ENCODE results near the gene FBXO15.

DNA sequence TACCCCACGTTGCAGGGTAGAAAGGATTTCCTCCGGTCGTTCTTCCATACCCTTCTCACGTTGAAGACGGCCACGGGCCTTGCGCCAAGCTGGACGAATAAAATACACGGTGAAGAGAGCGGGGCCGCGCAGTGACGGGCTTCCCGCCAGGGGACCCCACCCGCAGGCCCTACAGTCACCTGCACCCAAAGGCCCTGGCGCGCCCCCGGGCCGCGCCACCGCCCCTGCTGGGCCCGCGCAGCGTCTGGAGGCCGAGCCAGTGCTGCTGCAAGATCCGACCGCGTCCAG is 199 bp downstream of the FBXO15 start:
- TF ChIP-seq, protein P1, sequence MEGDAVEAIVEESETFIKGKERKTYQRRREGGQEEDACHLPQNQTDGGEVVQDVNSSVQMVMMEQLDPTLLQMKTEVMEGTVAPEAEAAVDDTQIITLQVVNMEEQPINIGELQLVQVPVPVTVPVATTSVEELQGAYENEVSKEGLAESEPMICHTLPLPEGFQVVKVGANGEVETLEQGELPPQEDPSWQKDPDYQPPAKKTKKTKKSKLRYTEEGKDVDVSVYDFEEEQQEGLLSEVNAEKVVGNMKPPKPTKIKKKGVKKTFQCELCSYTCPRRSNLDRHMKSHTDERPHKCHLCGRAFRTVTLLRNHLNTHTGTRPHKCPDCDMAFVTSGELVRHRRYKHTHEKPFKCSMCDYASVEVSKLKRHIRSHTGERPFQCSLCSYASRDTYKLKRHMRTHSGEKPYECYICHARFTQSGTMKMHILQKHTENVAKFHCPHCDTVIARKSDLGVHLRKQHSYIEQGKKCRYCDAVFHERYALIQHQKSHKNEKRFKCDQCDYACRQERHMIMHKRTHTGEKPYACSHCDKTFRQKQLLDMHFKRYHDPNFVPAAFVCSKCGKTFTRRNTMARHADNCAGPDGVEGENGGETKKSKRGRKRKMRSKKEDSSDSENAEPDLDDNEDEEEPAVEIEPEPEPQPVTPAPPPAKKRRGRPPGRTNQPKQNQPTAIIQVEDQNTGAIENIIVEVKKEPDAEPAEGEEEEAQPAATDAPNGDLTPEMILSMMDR (IDR thresholded peaks at IDR 0.05), result no peak
- TF ChIP-seq POLR2A (IDR thresholded peaks at IDR 0.05), result no peak
